Frontal cortex (tissue), 4 donors: ENCODE data around the gene YPEL5. TPM values are rescaled to one million over a fixed set of nuclear protein-coding genes. Genes with fewer than 3 reads are reported as not detected.

Experiments used
- DNase-seq, 2 donors: peaks; one replicate each; pipeline ENCODE4 v3.0.0; 2012; ENCODE audit warnings: low spot score in 2 of 2
- FAIRE-seq: peaks from 2 replicates; lab custom pipeline; 2012; peaks lifted over from hg19 to GRCh38; lab: Jason Lieb, UNC
- small RNA-seq: library from RNA; depleted of rRNA; stranded (forward); fragments of <200 nt; gene quantifications from one replicate; pipeline ENCODE3, GENCODE V24; 2014
- total RNA-seq: library from RNA; depleted of rRNA; stranded (reverse); fragments of >200 nt; gene quantifications from one replicate; pipeline ENCODE4 v1.2.3, GENCODE V29; 2014
- donor health status: control.
- donor health status: control.
- donor health status: control.

Gene YPEL5
- total RNA-seq, 1 donor from 2014 or later, result 133 TPM

GRCh38 chr2:30194421-30194820, 47.6 kb downstream of the YPEL5 start:
- FAIRE-seq, result no peak
- no peak for DNase-seq

GRCh38 chr2:30195016-30195415, 48.2 kb downstream of the YPEL5 start:
- DNase-seq (no peak), FAIRE-seq (no peak)

- DNase-seq, result no peak
- FAIRE-seq, result no peak
These were observed 50.9 kb downstream of the YPEL5 start for GRCh38 chr2:30197570-30198192.

- FAIRE-seq, result no peak
These were observed 55.2 kb downstream of the YPEL5 start for GRCh38 chr2:30201990-30202389.

GRCh38 chr2:30203156-30203555, 56.3 kb downstream of the YPEL5 start:
- DNase-seq (no peak), FAIRE-seq (no peak)

More at GRCh38 chr2:30201990-30202389, 55.2 kb downstream of the YPEL5 start:
- DNase-seq, result peak; percentile 35 to 46

- no peak for DNase-seq
- no peak for FAIRE-seq
These were observed 57.5 kb downstream of the YPEL5 start for GRCh38 chr2:30204281-30204680.

- DNase-seq, result no peak
These were observed 58.6 kb downstream of the YPEL5 start for GRCh38 chr2:30205456-30205855.

GRCh38 chr2:30206461-30207430, 59.9 kb downstream of the YPEL5 start:
- FAIRE-seq, result no peak
- DNase-seq, result no peak

More at GRCh38 chr2:30205456-30205855, 58.6 kb downstream of the YPEL5 start:
- FAIRE-seq, result no peak

GRCh38 chr2:30208453-30208852, 61.6 kb downstream of the YPEL5 start:
- FAIRE-seq (peak; percentile 26), DNase-seq (peak in 1 of 2 donors; percentile 56)

GRCh38 chr2:30209227-30209626, 62.4 kb downstream of the YPEL5 start:
- no peak for DNase-seq
- no peak for FAIRE-seq

Small RNA genes lying within 50 kb of the gene (small RNA-seq; reads per million reads assigned to genes)
- gene SNORA10B, result not detected

Other genes with a start within 250 kb of the YPEL5 start
- 2.0 TPM for gene ALK, start 225.4 kb upstream of the YPEL5 start, total RNA-seq
- gene LBH, start 84.5 kb downstream of the YPEL5 start, total RNA-seq, result 68.9 TPM